GM20000 (cell line): Measurements from ENCODE around the gene NLRX1.
"Not testable (repeated sequence)": the region's sequence is repeated elsewhere in the genome, so short reads cannot be mapped to it uniquely, and the experiment has no call there.

Source experiments
- DNase-seq: peaks from one replicate; pipeline ENCODE4 v3.0.0; 2012; ENCODE audit warnings: low spot score
- TF ChIP-seq, protein P1 (sequence below): IDR thresholded peaks from 2 replicates; pipeline ENCODE4 v1.5.1; 2012; ENCODE audit warnings: mild to moderate bottlenecking, control low read depth; ENCODE audit errors: extremely low read depth, missing control alignments

Gene NLRX1

DNA sequence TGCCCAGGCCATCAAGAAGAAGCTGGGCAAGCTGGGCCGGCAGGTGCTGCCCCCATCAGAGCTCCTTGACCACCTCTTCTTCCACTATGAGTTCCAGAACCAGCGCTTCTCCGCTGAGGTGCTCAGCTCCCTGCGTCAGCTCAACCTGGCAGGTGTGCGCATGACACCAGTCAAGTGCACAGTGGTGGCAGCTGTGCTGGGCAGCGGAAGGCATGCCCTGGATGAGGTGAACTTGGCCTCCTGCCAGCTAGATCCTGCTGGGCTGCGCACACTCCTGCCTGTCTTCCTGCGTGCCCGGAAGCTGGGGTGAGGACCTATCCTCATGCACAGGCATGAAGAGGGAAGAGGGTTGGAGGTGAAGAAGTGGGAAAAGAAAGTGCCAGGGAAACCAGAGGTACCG is 11.5 kb downstream of the NLRX1 start:
- TF ChIP-seq, protein P1, sequence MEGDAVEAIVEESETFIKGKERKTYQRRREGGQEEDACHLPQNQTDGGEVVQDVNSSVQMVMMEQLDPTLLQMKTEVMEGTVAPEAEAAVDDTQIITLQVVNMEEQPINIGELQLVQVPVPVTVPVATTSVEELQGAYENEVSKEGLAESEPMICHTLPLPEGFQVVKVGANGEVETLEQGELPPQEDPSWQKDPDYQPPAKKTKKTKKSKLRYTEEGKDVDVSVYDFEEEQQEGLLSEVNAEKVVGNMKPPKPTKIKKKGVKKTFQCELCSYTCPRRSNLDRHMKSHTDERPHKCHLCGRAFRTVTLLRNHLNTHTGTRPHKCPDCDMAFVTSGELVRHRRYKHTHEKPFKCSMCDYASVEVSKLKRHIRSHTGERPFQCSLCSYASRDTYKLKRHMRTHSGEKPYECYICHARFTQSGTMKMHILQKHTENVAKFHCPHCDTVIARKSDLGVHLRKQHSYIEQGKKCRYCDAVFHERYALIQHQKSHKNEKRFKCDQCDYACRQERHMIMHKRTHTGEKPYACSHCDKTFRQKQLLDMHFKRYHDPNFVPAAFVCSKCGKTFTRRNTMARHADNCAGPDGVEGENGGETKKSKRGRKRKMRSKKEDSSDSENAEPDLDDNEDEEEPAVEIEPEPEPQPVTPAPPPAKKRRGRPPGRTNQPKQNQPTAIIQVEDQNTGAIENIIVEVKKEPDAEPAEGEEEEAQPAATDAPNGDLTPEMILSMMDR, result no peak
- DNase-seq, result no peak

DNA sequence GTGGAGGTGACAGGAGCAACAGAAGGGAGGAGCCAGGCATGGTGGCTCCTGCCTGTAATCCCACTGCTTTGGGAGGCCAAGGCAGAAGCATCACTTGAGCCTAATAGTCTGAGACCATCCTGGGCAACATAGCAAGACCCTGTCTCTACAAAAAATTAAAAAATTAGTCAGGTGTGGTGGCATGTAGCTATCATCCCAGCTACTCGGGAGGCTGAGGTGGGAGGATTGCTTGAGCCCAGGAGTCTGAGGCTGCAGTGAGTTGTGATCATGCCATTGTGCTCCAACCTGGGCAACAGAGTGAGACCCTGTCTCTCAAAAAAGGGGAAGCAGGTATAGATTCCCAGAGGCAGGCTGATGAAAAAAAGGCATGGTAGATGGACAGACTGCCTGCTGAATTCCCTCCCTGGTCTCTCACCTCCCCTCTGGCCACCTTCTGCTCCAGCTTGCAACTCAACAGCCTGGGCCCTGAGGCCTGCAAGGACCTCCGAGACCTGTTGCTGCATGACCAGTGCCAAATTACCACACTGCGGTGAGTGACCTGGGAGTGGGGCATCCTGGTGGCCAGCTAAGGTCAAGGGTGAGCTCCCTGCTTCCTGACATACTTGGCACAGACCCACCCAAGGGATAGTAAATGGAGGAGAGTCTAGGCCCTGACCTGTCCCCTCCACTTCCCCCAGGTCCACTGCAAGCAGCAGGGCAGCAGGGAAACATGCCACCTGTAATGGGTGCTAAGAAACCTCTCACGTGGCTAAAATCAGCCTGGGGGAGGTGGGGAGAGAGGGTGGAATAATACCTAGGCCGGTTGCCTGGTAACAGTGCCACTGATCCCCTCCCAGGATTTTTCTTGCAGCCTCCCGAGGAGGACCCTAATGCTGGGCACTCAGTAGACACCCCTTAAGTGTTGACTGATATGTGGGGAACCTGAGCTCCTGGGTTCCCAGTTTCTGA is 12.5 kb downstream of the NLRX1 start:
- DNase-seq, result no peak
- TF ChIP-seq, protein P1, result no peak

DNA sequence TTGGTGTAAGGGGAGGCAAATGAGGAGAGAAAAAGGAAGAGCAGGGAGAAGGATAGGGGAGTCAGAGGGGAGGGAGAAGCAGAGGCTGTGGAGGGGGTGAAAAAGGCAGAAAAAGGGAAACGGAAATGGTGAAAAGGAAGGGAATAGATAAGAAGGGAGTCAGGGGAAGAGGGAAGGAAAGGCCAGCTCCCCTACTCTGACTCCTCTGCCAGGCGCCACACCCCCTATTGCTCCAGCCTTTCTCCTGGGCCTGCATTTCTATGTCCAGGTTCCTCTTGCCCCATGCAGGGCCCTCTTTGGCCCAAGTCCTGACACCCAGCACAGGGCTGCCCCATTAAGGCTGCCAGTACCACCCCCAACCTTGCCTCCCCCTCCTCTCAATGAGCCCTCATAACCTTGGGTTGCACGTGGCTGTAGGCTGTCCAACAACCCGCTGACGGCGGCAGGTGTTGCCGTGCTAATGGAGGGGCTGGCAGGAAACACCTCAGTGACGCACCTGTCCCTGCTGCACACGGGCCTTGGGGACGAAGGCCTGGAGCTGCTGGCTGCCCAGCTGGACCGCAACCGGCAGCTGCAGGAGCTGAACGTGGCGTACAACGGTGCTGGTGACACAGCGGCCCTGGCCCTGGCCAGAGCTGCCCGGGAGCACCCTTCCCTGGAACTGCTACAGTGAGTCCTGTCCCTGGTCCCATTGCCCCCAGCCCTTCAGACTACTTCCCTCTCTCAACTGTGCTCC is 13.3 kb downstream of the NLRX1 start:
- DNase-seq, result no peak
- TF ChIP-seq, protein P1, result no peak

DNA sequence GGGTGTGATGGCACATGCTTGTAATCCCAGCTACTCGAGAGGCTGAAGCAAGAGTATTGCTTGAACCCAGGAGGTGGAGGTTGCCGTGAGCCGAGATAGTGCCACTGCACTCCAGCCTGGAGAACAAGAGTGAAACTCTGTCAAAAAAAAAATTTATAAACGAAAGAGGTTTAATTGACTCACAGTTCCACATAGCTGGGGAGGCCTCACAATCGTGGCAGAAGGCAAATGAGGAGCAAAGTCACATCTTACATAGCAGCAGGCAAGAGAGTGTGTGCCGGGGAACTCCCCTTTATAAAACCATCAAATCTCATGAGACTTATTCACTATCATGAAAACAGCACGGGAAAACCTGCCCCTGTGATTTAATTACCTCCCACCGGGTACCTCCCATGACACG is 15.9 kb downstream of the NLRX1 start:
- DNase-seq, result not testable (repeated sequence)

DNA sequence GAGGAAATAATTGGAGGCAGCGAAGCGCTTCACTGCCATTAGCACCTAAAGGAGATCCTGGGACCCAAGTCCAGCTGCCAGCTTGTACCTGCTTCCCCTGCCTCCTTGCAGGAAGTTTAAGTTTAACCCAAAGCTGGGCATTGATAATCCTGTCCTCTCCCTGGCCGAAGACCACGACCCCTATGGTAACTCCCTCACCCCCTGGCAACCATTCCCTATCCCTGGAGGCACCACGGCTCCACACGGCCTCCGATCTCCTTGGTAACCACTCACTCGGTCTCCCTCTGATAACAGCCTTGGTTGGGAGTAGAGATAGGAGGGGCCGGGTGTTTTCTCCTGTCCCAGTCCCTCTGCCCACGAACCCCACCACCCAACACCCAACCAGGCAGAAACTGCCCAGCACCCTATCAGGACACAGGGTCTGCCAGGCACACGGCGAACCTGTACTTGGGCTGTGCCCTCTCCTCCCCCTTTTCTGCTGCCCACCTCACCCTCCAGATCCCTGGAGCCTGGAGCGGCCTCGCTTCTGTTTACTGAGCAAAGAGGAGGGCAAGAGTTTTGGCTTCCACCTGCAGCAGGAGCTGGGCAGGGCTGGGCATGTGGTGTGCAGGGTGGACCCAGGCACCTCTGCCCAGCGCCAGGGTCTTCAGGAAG is 17.6 kb downstream of the NLRX1 start:
- DNase-seq, result no peak
- TF ChIP-seq, protein P1, result no peak

DNA sequence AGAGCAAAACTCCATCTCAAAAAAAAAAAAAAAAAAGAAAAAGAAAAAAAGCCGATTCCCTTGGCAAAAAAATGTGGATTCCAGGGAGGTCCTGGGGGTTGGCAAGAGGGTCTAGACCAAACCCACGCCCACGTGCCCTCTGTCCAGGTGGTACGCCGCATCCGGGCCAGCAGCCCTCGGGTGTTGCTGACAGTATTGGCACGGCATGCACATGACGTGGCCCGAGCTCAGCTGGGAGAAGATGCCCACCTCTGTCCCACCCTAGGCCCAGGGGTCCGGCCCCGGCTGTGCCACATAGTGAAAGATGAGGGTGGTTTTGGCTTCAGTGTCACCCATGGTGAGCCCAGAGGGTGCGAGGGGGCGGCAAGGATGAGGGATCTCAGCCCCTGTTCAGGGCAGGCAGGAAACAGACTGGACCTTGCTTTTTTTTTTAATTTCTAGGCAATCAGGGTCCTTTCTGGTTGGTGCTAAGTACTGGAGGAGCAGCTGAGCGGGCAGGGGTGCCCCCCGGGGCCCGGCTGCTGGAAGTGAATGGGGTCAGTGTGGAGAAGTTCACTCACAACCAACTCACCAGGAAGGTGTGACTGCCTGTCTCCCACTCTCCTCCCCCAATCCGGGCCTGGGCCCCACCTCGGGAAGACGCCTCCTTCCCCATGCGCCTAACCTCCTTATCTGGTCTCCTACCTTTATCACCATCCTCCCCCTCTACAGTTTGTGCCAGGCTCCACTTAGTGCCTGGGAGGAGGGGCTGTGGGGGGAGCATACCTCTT is 18.8 kb downstream of the NLRX1 start:
- no peak for DNase-seq
- TF ChIP-seq, protein P1, result no peak

DNA sequence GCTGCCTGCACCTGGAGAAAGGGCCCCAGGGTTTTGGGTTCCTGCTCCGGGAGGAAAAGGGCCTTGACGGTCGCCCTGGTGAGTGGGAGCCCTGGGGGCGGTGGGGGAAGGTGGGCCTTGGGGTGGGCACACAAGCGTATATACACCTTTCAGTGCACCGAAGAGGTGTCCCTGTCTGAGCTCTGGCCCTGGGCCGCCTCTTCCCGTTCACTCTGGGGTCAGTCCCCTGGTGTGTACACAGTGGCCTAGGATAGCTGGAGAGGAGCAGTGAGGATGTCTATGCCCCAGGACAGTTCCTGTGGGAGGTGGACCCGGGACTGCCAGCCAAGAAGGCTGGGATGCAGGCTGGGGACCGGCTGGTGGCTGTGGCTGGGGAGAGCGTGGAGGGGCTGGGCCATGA is 19.5 kb downstream of the NLRX1 start:
- TF ChIP-seq, protein P1, result no peak
- no peak for DNase-seq
